Endothelial cell of umbilical vein (primary cell): ENCODE measurements around the gene NELL2.

ENCODE experiments used
- FOS ChIP-seq: IDR thresholded peaks from 2 replicates; pipeline ENCODE4 v1.6.1; 2011; ENCODE audit warnings: mild to moderate bottlenecking, low read length, moderate library complexity, borderline replicate concordance; ENCODE audit not compliant: insufficient read depth
- GATA2 ChIP-seq: IDR thresholded peaks from 2 replicates; pipeline ENCODE4 v1.7.0; 2011; ENCODE audit warnings: low read depth, mild to moderate bottlenecking, moderate library complexity, mixed read lengths, low read length; ENCODE audit not compliant: insufficient read length, insufficient read depth
- MAX ChIP-seq: IDR thresholded peaks from 2 replicates; pipeline ENCODE4 v1.6.1; 2011; ENCODE audit not compliant: insufficient read depth, insufficient read length
- POLR2AphosphoS5 ChIP-seq: IDR thresholded peaks from 2 replicates; pipeline ENCODE4 v1.6.1; 2012; ENCODE audit warnings: low read depth, mild to moderate bottlenecking, control low read depth, low read length, moderate library complexity; ENCODE audit not compliant: insufficient read depth
- TF ChIP-seq, protein P1 (sequence below), 2 donors: IDR thresholded peaks; 1 replicate in 1 of 2; 2 replicates in 1 of 2; pipeline ENCODE4 v1.5.1; 2011; ENCODE audit warnings: low read length in 2 of 2, mild to moderate bottlenecking in 2 of 2, moderate library complexity in 2 of 2, control low read depth in 1 of 2, inconsistent platforms in 1 of 2, low read depth in 1 of 2; ENCODE audit not compliant: insufficient read depth in 1 of 2; ENCODE audit errors: extremely low read depth in 1 of 2

- TF ChIP-seq MAX (no peak), POLR2AphosphoS5 (no peak), FOS (no peak), GATA2 (no peak)
- TF ChIP-seq, protein P1, sequence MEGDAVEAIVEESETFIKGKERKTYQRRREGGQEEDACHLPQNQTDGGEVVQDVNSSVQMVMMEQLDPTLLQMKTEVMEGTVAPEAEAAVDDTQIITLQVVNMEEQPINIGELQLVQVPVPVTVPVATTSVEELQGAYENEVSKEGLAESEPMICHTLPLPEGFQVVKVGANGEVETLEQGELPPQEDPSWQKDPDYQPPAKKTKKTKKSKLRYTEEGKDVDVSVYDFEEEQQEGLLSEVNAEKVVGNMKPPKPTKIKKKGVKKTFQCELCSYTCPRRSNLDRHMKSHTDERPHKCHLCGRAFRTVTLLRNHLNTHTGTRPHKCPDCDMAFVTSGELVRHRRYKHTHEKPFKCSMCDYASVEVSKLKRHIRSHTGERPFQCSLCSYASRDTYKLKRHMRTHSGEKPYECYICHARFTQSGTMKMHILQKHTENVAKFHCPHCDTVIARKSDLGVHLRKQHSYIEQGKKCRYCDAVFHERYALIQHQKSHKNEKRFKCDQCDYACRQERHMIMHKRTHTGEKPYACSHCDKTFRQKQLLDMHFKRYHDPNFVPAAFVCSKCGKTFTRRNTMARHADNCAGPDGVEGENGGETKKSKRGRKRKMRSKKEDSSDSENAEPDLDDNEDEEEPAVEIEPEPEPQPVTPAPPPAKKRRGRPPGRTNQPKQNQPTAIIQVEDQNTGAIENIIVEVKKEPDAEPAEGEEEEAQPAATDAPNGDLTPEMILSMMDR (IDR thresholded peaks at IDR 0.05; ENCODE audit: extremely low read depth in 1 of 2, insufficient read depth in 1 of 2, low read depth in 1 of 2, low read length in 2 of 2): no peak
Observed at GRCh38 chr12:44716711-44717110, 159.4 kb downstream of the NELL2 start.
